ENCODE measurements around the gene EGFL7. TPM values are rescaled to one million over a fixed set of nuclear protein-coding genes. Genes with fewer than 3 reads are reported as not detected.

The EGFL7 gene
- total and polyA plus RNA-seq, 7 donors = 6.0 to 75.6 (median 43.4) TPM

- Histone ChIP-seq H3K27me3 (peaks cover 3 to 48% (median 8%) of the 10 kb centered on the region in 3 donors), H3K27ac (peak overlapping the region; percentile 48 to 67 (median 58)), H3K9me3 (no peaks in the 10 kb centered on the region), H3K36me3 (no peaks in the 10 kb centered on the region), H3K4me1 (no peaks in the 10 kb centered on the region), H3K4me3 (peak overlapping the region in 1 of 4 donors; percentile 6)
- intact Hi-C loops (cut with DNase I) = no loop called here
- no peak for DNase-seq
- TF ChIP-seq EP300 (IDR thresholded peaks at IDR 0.05) (no peak), CTCF (IDR thresholded peaks at IDR 0.05) (no peak), POLR2A (IDR thresholded peaks at IDR 0.05) (no peak), POLR2AphosphoS5 (IDR thresholded peaks at IDR 0.05) (no peak)
- 37 to 52% methylated on average over 11 of the region's 11 CpGs for WGBS, 2 donors
Observed at GRCh38 chr9:136656183-136656738, 6.5 kb upstream of the EGFL7 start.

GRCh38 chr9:136656795-136657611 lies 5.7 kb upstream of the EGFL7 start:
- no peak for DNase-seq
- WGBS, 2 donors = 38 to 52% methylated on average over 37 of the region's 37 CpGs
- TF ChIP-seq POLR2A (IDR thresholded peaks at IDR 0.05) (no peak), POLR2AphosphoS5 (IDR thresholded peaks at IDR 0.05) (peak in 1 of 4 donors; percentile 18)
- H3K9me3 ChIP-seq = no peaks in the 10 kb centered on the region
- no peaks in the 10 kb centered on the region for H3K36me3 ChIP-seq
- intact Hi-C loops (cut with DNase I) = no loop called here
- peak overlapping the region in 1 of 4 donors; percentile 6 for H3K4me3 ChIP-seq
- H3K27me3 ChIP-seq = peaks cover 3 to 52% (median 8%) of the 10 kb centered on the region in 3 donors
- no peaks in the 10 kb centered on the region for H3K4me1 ChIP-seq
- peak overlapping the region; percentile 48 to 67 (median 58) for H3K27ac ChIP-seq

GRCh38 chr9:136657974-136658848 lies 4.5 kb upstream of the EGFL7 start:
- no peak for TF ChIP-seq CTCF (IDR thresholded peaks at IDR 0.05)
- TF ChIP-seq POLR2AphosphoS5 (IDR thresholded peaks at IDR 0.05) = no peak
- no peak for TF ChIP-seq EP300 (IDR thresholded peaks at IDR 0.05)
- TF ChIP-seq POLR2A (IDR thresholded peaks at IDR 0.05) = no peak
- Histone ChIP-seq H3K9me3 (no peaks in the 10 kb centered on the region), H3K27me3 (peaks cover 5 to 64% (median 16%) of the 10 kb centered on the region in 3 donors), H3K4me3 (peak overlapping the region in 2 of 4 donors; percentile 10 to 11), H3K27ac (peak overlapping the region; percentile 45 to 70 (median 52)), H3K36me3 (no peaks in the 10 kb centered on the region), H3K4me1 (no peaks in the 10 kb centered on the region)
- intact Hi-C loops (cut with DNase I) = no loop called here
- no peak for DNase-seq
- 15 to 28% methylated on average over 31 of the region's 31 CpGs for WGBS, 2 donors

GRCh38 chr9:136658849-136659535 lies 3.7 kb upstream of the EGFL7 start:
- H3K9me3 ChIP-seq = no peaks in the 10 kb centered on the region
- WGBS, 2 donors = 28 to 44% methylated on average over 37 of the region's 37 CpGs
- H3K36me3 ChIP-seq = no peaks in the 10 kb centered on the region
- H3K4me3 ChIP-seq = peak overlapping the region in 2 of 4 donors; percentile 5 to 11
- no peak for DNase-seq
- H3K4me1 ChIP-seq = no peaks in the 10 kb centered on the region
- H3K27me3 ChIP-seq = peaks cover 7 to 72% (median 24%) of the 10 kb centered on the region in 3 donors
- H3K27ac ChIP-seq = peak overlapping the region; percentile 45 to 70 (median 52)
- TF ChIP-seq CTCF (IDR thresholded peaks at IDR 0.05) = no peak
- TF ChIP-seq POLR2A (IDR thresholded peaks at IDR 0.05) = no peak
- no peak for TF ChIP-seq POLR2AphosphoS5 (IDR thresholded peaks at IDR 0.05)
- no peak for TF ChIP-seq EP300 (IDR thresholded peaks at IDR 0.05)
- intact Hi-C loops (cut with DNase I) = no loop called here

Measured in sigmoid colon (tissue), 7 donors.